Measurements from ENCODE around the gene HEPACAM2. TPM values are rescaled to one million over a fixed set of nuclear protein-coding genes. Genes with fewer than 3 reads are reported as not detected.

The HEPACAM2 gene
- total RNA-seq, 1 experiment from 2014 or later, result not detected

- no peaks in the 10 kb centered on the region for H3K27me3 Mint-ChIP-seq (ENCODE audit: low read depth)
Observed at GRCh38 chr7:93262535-93262934, 36.3 kb upstream of the HEPACAM2 start.

More at GRCh38 chr7:93262535-93262934, 36.3 kb upstream of the HEPACAM2 start:
- Mint-ChIP-seq H3K36me3 (ENCODE audit: insufficient read depth in 1 of 3, low read depth in 3 of 3) (no peaks in the 10 kb centered on the region), H3K4me1 (no peaks in the 10 kb centered on the region), H3K4me3 (no peak overlapping the region), H3K27ac (no peak overlapping the region), H3K9me3 (no peaks in the 10 kb centered on the region)
- Histone ChIP-seq H4K5ac (ENCODE audit: insufficient read length, low read depth, low read length) (no peak overlapping the region), H3K23ac (ENCODE audit: insufficient read length, low read depth, low read length) (no peak overlapping the region), H3K4me1 (ENCODE audit: insufficient read depth, low read length) (0 out of 2 replicates have a peak, but pooled peaks cover 2% of the 10 kb centered on the region), H3T11ph (ENCODE audit: low read length) (no peak overlapping the region), H3K79me2 (ENCODE audit: insufficient read depth, low read length) (no peaks in the 10 kb centered on the region), H4K20me1 (ENCODE audit: control insufficient read depth, insufficient read depth, insufficient read length) (no peaks in the 10 kb centered on the region), H3K23me2 (ENCODE audit: insufficient read length, low read depth, low read length, poor library complexity, severe bottlenecking) (no peaks in the 10 kb centered on the region), H3K27me3 (ENCODE audit: insufficient read depth, low read length) (no peaks in the 10 kb centered on the region), H3K27ac (ENCODE audit: insufficient read length, low read depth, low read length) (no peak overlapping the region), H3K9me3 (ENCODE audit: control insufficient read depth, low read depth, low read length) (no peaks in the 10 kb centered on the region), H3K9ac (ENCODE audit: extremely low read depth, insufficient read length, low read length) (no peak overlapping the region), H4K91ac (ENCODE audit: insufficient read length, low read depth, low read length) (no peak overlapping the region), H3K14ac (ENCODE audit: insufficient read depth, low read length) (no peak overlapping the region), H3K79me1 (ENCODE audit: insufficient read depth, low read depth, low read length, poor library complexity, severe bottlenecking) (no peaks in the 10 kb centered on the region), H2AK5ac (ENCODE audit: insufficient read length, low read length) (no peak overlapping the region), H2BK20ac (ENCODE audit: low read depth, low read length, poor library complexity, severe bottlenecking) (no peak overlapping the region), H2AFZ (ENCODE audit: low read length) (no peak overlapping the region), H2BK12ac (ENCODE audit: insufficient read length, low read depth, low read length) (no peak overlapping the region), H2BK120ac (ENCODE audit: low read depth, low read length, poor library complexity, severe bottlenecking) (no peak overlapping the region), H3K4ac (ENCODE audit: low read depth, low read length) (no peak overlapping the region), H3K56ac (ENCODE audit: insufficient read length, low read depth, low read length) (no peak overlapping the region), H2BK15ac (ENCODE audit: low read depth, low read length) (no peak overlapping the region), H4K8ac (replicated peaks; ENCODE audit: insufficient read length, low read depth, low read length) (no peak overlapping the region), H2BK5ac (ENCODE audit: insufficient read length, low read length) (no peak overlapping the region), H3K18ac (ENCODE audit: insufficient read length, low read depth, low read length) (no peak overlapping the region), H3K4me2 (ENCODE audit: insufficient read depth, insufficient read length, low read length) (no peak overlapping the region)
- WGBS (ENCODE audit: extremely low coverage, insufficient read length, low lambda C conversion rate), result no CpG with 5 or more reads among the region's 1 CpG
- no peak for TF ChIP-seq CTCF (conservative IDR thresholded peaks at IDR 0.05)
- DNase-seq, result no peak
